ENCODE data around the gene OR5T2. TPM values are rescaled to one million over a fixed set of nuclear protein-coding genes. Genes with fewer than 3 reads are reported as not detected.

Gene OR5T2
- polyA plus RNA-seq, 2 donors = not detected

GRCh38 chr11:56183459-56183858 lies 50.6 kb downstream of the OR5T2 start:
- H3K9me3 ChIP-seq (ENCODE audit: control insufficient read depth in 2 of 2, insufficient read depth in 1 of 2, low read depth in 1 of 2, low read length in 1 of 2) = peaks cover 0 to 2% of the 10 kb centered on the region in 2 donors
- H3K27ac ChIP-seq (ENCODE audit: low read depth in 2 of 2, low read length in 1 of 2) = no peak overlapping the region
- H3K4me3 ChIP-seq (ENCODE audit: low read depth in 1 of 2, low read length in 2 of 2) = no peak overlapping the region
- H3K27me3 ChIP-seq (ENCODE audit: control insufficient read depth in 1 of 2, insufficient read depth in 2 of 2, low read length in 2 of 2) = no peaks in the 10 kb centered on the region
- H3K4me1 ChIP-seq (ENCODE audit: control insufficient read depth in 2 of 2, insufficient read depth in 2 of 2, low read length in 1 of 2) = no peaks in the 10 kb centered on the region
- no peaks in the 10 kb centered on the region for H3K36me3 ChIP-seq (ENCODE audit: control insufficient read depth in 2 of 2, insufficient read depth in 2 of 2, low read length in 1 of 2)

Other genes starting within 250 kb of the OR5T2 start
- gene OR5F1, start 239.6 kb downstream of the OR5T2 start, polyA plus RNA-seq = not detected
- gene OR5AS1, start 206.6 kb downstream of the OR5T2 start, polyA plus RNA-seq = not detected
- not detected for gene OR8I2, start 140.9 kb downstream of the OR5T2 start, polyA plus RNA-seq
- gene OR8H2, start 130.6 kb downstream of the OR5T2 start, polyA plus RNA-seq = not detected
- not detected for gene OR8H3, start 111.9 kb downstream of the OR5T2 start, polyA plus RNA-seq
- gene OR8J3, start 94.1 kb downstream of the OR5T2 start, polyA plus RNA-seq = not detected
- not detected for gene OR8K5, start 73.9 kb downstream of the OR5T2 start, polyA plus RNA-seq
- gene OR5J2, start 57.6 kb downstream of the OR5T2 start, polyA plus RNA-seq = not detected
- not detected for gene OR5T3, start 18.0 kb upstream of the OR5T2 start, polyA plus RNA-seq
- not detected for gene OR5T1, start 39.9 kb upstream of the OR5T2 start, polyA plus RNA-seq
- not detected for gene OR8H1, start 58.0 kb upstream of the OR5T2 start, polyA plus RNA-seq
- not detected for gene OR8K3, start 80.9 kb upstream of the OR5T2 start, polyA plus RNA-seq
- not detected for gene OR8K1, start 111.8 kb upstream of the OR5T2 start, polyA plus RNA-seq
- gene OR8J1, start 120.0 kb upstream of the OR5T2 start, polyA plus RNA-seq = not detected
- gene OR8U1, start 141.4 kb upstream of the OR5T2 start, polyA plus RNA-seq = not detected
- not detected for gene OR5AL1, start 178.4 kb upstream of the OR5T2 start, polyA plus RNA-seq
- not detected for gene OR5M3, start 239.1 kb upstream of the OR5T2 start, polyA plus RNA-seq

All from esophagus (tissue), 2 donors.